ENCODE data around the gene PVR.
A peak's percentile ranks its signal among the peaks of the same experiment; 100 is the strongest.

Gene PVR

GRCh38 chr19:44684892-44685863 lies 41.5 kb downstream of the PVR start (continued):
- no peak for TF ChIP-seq KLF8 (tag by site-specific recombination; IDR thresholded peaks at IDR 0.05)
- no peak for TF ChIP-seq ZBTB48 (tag by site-specific recombination; IDR thresholded peaks at IDR 0.05)
- no peak for TF ChIP-seq ZNF530 (tag by site-specific recombination; IDR thresholded peaks at IDR 0.05; ENCODE audit: low read depth)
- peak; percentile 42; the same call in 1 of the 2 replicates for TF ChIP-seq ZNF660 (tag by site-specific recombination; IDR thresholded peaks at IDR 0.05)
- no peak for TF ChIP-seq ZNF433 (tag by site-specific recombination; IDR thresholded peaks at IDR 0.05; ENCODE audit: low read depth)
- TF ChIP-seq MZF1 (tag by site-specific recombination; IDR thresholded peaks at IDR 0.05; ENCODE audit: borderline replicate concordance): no peak
- TF ChIP-seq ZNF274 (IDR thresholded peaks at IDR 0.05; ENCODE audit: low read length): no peak
- TF ChIP-seq ZNF274 (tag by site-specific recombination; IDR thresholded peaks at IDR 0.05; ENCODE audit: borderline replicate concordance): no peak
- TF ChIP-seq ZNF280C (tag by site-specific recombination; IDR thresholded peaks at IDR 0.05): no peak
- no peak for TF ChIP-seq ZSCAN5A (tag by site-specific recombination; IDR thresholded peaks at IDR 0.05)
- TF ChIP-seq HOXC10 (CRISPR knock-in tag; IDR thresholded peaks at IDR 0.05): no peak
- peak; percentile 77; the same call in 1 of the 2 replicates for TF ChIP-seq ZBTB21 (tag by site-specific recombination; IDR thresholded peaks at IDR 0.05)
- TF ChIP-seq ZNF670 (tag by site-specific recombination; IDR thresholded peaks at IDR 0.05; ENCODE audit: low read depth): no peak
- peak; percentile 82 for TF ChIP-seq SP7 (tag by site-specific recombination; IDR thresholded peaks at IDR 0.05)
- TF ChIP-seq ZNF391 (tag by site-specific recombination; IDR thresholded peaks at IDR 0.05; ENCODE audit: borderline replicate concordance, low read depth): no peak
- TF ChIP-seq ZNF747 (tag by site-specific recombination; IDR thresholded peaks at IDR 0.05): no peak
- no peak for TF ChIP-seq PRDM1 (tag by site-specific recombination; IDR thresholded peaks at IDR 0.05)
- TF ChIP-seq KLF10 (tag by site-specific recombination; IDR thresholded peaks at IDR 0.05): no peak
- no peak for TF ChIP-seq ZBTB7A (tag by site-specific recombination; IDR thresholded peaks at IDR 0.05; ENCODE audit: low read depth)
- TF ChIP-seq ZNF777 (tag by site-specific recombination; IDR thresholded peaks at IDR 0.05; ENCODE audit: borderline replicate concordance): no peak
- peak; percentile 25; the same call in 1 of the 2 replicates for TF ChIP-seq EGR2 (tag by site-specific recombination; IDR thresholded peaks at IDR 0.05; ENCODE audit: low read depth)
- peak; percentile 81 for TF ChIP-seq ZFHX2 (tag by site-specific recombination; conservative IDR thresholded peaks at IDR 0.05)

DNA sequence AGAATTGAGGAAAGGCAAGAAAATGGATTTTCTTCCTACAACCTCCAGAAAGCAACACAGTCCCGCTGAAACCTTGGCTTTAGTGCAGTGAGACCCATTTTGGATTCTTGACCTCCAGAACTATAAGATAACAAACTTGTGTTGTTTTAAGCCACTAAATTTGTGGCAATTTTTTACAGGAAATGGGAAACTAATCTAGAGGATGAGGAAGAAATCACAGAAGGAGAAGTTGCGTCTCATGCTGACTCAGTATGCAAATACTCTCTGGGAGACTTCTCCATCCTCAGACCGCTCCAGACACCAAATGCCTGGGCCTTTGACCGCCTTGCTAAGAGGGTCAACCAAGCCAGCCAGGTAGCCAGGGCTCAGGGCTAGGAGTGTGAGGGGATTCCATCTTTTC lies 42.2 kb downstream of the PVR start:
- Histone ChIP-seq H3K27ac (ENCODE audit: extremely low read depth, low read depth, low read length) (no peak overlapping the region), H3K4me3 (ENCODE audit: low read depth, low read length) (no peak overlapping the region), H3K36me3 (ENCODE audit: control insufficient read depth in 2 of 2, insufficient read depth in 1 of 2, low read length in 2 of 2) (peaks cover 0 to 3% of the 10 kb centered on the region in 2 experiments; a peak in 1 of 3 replicates), H3K9me3 (ENCODE audit: control insufficient read depth, insufficient read depth, low read depth, low read length) (no peaks in the 10 kb centered on the region), H3K4me1 (ENCODE audit: control insufficient read depth, insufficient read depth, low read length) (0 out of 2 replicates have a peak, but pooled peaks cover 3% of the 10 kb centered on the region)
- TF ChIP-seq SP7 (tag by site-specific recombination; IDR thresholded peaks at IDR 0.05): no peak
- TF ChIP-seq ZNF76 (tag by site-specific recombination; IDR thresholded peaks at IDR 0.05; ENCODE audit: borderline replicate concordance, low read depth): no peak
- no peak for TF ChIP-seq ZNF202 (tag by site-specific recombination; IDR thresholded peaks at IDR 0.05; ENCODE audit: borderline replicate concordance)
- TF ChIP-seq ELK4 (IDR thresholded peaks at IDR 0.05; ENCODE audit: borderline replicate concordance, low read depth, low read length): no peak
- no peak for TF ChIP-seq KLF9 (tag by site-specific recombination; IDR thresholded peaks at IDR 0.05; ENCODE audit: low read depth)
- no peak for TF ChIP-seq IKZF3 (tag by site-specific recombination; IDR thresholded peaks at IDR 0.05)
- no peak for TF ChIP-seq ZNF341 (tag by site-specific recombination; IDR thresholded peaks at IDR 0.05; ENCODE audit: low read depth)
- TF ChIP-seq ZNF23 (tag by site-specific recombination; IDR thresholded peaks at IDR 0.05; ENCODE audit: borderline replicate concordance): no peak
- no peak for TF ChIP-seq ZNF747 (tag by site-specific recombination; IDR thresholded peaks at IDR 0.05)
- TF ChIP-seq ZNF776 (tag by site-specific recombination; IDR thresholded peaks at IDR 0.05; ENCODE audit: borderline replicate concordance): no peak
- no peak for TF ChIP-seq ZNF311 (tag by site-specific recombination; IDR thresholded peaks at IDR 0.05; ENCODE audit: borderline replicate concordance)
- TF ChIP-seq BCL11A (tag by site-specific recombination; IDR thresholded peaks at IDR 0.05; ENCODE audit: low read depth): no peak
- ChIA-PET POLR2A (interaction anchor here (0.5 kb wide), 1 partner anchor 38 kb away, joined by 3 read pairs; no protein-coding TSS in a partner anchor), CTCF (interaction anchor here (0.6 to 7.9 kb wide), 5 partner anchors 38 to 184 kb away, joined by 3 to 106 read pairs (median 5); no protein-coding TSS in a partner anchor)

Measured in HEK293 (cell line).